NCI-H128 (cell line): ENCODE data around the gene NPAS3.

ENCODE experiments used
- DNase-seq: peaks from one replicate; lab custom pipeline; 2025; ENCODE audit not compliant: unreplicated experiment; lab: John Stamatoyannopoulos, UW

Gene NPAS3

DNA sequence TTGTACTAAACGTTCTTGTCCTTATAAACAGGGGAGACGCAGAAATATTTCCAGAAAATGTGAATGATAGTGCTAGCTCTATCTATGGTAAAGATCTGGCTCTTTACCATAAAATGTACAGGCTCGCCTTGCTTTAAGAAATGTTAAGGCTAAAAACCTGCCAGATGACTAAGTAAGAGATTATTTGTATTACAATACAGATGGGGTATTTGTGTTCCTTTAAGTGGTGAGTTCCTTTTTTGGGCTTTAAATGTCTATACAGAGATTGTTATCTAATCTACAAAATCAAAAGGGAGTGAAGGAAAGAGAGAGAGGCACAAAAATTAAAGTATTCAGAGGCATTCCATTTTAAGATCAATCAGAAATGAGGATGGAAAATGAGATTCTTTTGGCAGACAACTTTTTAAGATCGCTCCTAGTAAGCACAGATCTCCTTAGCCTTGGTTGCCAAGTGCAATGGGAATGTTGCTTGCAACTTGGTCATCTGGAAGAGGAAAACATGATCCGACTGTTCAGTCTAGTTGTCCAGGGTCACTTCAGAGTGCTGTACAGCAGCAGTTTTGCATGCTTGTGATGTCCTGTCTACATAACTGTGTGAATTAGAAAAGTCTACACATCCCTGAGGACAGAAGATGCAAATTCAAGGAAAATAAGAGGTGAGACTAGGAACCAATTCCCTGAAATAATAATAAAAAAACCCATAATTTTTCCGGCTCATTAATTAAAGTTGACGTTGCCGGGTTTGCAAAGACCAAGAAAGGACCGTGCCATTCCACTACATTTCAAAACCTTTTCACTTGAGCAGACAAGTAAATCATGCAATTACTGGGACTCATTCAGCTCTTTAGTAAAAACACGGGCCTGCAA, 631.4 kb downstream of the NPAS3 start:
- no peak for DNase-seq

DNA sequence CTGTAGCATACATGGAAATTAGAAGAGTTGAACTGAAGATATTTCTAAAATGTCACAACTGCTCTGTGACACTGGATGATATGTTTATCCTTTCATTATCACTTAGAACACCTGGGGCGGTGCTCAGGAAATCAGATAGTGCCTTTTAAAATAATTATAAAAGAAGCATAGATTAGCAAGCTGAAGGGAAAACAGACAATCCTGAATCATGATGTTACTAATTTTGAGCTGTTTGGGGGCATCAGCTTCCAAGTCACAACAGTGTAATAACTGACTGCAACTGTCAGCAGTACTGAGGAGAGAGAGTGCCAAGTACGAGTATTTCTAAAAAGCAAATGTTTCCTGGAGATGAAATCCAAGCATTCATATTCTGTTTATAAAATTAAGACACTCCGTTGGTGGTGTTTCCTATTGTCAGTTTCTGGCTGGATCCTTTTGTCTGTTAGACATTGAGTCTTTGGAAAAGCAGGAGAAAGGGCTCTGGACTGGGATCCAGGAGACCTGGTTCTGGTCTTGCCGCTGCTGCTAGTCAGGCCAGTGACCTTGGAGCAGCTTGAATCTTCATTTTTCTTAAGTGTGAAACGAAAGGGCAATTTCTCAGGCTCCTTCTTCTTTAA, 632.1 kb downstream of the NPAS3 start:
- DNase-seq, result no peak

DNA sequence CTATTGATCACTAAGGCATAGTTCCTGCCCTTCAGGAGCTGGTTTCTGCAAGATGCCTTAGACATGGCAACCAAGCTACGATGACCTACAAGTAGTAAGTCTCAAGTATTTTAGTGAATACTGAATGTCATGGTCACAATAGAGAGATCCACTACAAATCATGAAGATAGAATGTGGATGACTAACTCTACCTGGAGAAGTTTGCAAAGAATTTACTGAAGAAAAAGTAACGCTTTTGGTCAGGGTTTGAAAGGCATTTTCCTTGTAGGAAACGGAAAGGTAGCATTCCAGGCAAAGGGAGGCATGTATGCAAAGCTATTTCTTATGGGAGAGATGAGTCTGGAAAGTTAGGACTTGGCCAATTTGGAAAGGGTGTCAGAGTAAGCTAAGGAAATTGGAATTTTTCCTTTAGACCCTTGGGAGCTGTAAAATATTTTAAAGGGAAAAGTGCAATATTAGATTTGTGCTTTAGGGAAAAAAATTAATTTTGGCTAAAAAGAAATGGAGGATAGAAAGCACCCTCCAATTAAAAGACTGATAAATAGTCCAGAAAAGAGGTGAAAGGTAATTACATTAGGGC, 634.7 kb downstream of the NPAS3 start:
- no peak for DNase-seq

DNA sequence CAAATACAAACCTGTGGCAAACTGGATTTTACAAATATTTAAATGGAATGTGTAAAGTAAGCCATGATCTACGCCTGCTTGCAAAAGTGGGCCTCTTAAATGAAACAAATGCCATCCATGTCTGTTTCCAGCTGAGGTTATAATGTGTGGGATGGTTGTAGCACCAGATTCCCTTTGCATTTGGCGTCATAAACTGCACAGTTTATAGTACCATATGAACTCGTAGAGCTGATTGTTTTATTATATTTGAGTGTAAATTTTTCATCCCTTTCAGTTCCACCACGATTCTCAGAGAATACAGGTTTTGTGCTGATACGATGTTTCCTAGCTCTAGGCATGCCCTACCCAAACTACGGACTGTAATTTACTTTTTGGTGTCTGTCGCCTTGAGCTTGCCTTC, 637.3 kb downstream of the NPAS3 start:
- no peak for DNase-seq

DNA sequence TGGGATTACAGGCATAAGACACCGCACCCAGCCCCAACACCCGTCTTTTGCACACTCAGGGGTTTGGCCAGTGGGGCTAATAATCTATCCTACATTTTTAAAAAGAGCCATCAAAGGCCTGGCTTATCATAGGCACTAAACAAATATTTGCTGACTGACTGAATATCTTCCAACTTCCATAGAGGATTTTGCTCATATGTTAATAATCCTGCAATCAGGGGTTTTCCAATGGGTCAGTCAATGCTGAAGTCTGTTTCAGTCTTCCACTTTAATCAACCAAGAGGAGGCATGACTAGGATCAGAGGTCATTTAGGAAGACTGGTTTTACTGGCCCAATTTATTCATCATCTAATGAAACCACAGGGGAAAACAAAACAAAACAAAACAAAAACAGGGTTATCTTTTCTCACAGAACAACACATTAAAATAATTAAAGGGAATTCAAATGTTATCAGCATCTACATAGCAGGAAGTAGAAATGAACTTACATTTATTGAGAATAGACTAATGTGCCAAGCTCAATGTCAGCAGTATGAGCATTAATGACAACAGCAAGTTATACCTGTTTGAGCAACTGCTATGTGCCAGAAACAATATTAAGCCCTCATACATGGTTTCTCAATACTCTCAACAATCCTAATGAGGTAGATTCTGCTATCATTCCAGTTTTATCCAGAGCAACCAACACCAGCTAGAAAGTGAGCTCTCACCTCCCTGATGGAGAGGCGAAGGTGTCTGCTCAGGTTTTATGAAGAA, 640.0 kb downstream of the NPAS3 start:
- DNase-seq, result no peak

DNA sequence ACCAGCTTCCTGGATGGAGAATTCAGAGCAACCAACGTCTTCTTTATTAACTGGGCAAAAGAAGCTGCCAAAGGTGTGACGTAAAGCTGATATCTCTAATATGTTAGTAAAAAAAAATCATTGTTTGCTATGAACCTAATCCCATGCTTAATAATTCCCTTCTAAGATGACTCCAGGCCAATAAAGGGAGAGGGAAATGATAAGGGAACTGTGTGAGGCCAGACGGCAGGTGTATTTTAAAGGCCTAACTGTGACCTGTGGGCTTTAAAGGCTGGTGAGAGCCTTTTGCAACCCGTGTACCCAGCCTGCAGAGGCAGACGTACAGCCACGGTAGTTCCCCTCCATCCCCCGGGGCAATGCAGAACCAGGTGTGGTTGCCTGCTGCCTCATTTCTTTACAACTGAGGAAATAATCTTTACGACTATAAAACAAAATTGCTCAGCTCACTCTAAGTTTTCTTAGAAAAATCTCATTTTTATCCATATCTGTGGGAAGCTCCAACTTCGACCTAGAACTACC, 641.6 kb downstream of the NPAS3 start:
- DNase-seq, result no peak

DNA sequence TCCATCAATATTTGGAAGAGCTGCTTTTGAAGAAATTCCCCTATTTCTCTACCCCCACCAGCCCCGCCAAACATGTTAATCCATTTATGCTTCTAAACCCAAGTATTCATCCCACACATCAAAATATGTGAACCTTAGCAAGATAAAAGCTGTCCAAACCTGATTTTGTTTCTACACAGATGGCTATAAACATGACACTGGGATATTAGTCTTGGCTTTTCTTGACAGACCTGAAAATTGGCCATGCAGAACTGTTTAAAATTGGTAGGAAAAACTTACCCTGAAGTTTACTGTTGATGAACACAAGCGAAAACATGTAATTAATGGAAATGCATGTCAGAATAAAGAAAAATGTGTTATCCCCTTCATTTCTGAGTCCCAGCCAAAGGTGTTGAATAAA, 642.2 kb downstream of the NPAS3 start:
- DNase-seq, result no peak

DNA sequence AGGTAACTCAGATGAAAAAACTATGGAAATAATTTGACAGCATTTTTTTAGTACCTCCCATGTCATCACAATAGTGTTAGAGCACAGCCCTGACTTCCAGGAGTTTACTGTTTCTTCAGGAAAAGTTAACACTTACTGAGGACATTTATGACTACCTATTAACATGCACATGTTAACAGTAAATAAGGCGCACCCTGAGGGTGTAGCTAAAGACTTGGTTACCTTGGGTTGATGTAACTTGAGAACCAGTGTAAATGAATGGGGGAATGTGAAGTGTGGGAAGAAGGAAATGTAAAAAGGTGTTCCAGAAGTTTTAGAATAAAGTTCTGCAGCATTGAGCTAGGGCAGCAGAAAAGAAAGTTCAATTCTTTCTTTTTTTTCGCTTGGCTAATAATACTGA, 646.0 kb downstream of the NPAS3 start:
- no peak for DNase-seq

DNA sequence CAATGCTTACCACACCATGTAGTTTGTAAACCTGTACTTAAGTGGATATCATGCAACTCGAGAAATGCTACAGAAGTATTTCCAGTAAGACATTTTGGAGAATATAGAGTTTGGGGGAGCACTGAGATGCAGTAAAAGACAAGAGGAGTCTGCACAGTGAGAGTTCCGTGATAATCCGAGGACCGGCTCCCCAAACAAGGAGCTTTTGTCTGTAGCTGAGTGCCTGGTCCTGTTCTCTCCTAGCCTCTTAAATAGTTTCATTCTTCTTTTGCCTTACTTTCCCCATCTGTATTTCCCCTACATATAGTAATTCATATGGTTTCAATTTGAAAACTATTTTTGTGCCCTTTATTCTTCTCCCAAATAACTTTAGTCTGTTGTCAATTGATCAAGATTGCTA, 648.1 kb downstream of the NPAS3 start:
- DNase-seq, result no peak

DNA sequence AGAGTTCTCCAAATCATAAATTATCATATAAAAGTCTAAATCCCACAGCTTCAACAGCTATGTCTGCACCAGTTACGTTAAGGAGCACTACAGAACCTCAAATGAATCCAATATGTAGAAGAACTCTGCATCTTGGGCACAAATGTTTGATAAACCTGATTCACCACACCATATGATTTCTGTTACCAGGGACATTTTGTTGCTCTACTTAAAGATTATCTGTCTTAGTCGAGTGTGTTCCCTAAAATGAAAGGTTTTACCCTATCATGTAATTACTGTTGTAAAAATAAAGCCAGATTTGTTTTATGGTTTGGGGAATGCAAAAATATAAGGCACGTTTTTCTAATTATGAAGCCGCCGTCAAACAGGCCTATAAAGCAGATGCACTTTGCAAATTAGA, 649.1 kb downstream of the NPAS3 start:
- DNase-seq, result no peak

DNA sequence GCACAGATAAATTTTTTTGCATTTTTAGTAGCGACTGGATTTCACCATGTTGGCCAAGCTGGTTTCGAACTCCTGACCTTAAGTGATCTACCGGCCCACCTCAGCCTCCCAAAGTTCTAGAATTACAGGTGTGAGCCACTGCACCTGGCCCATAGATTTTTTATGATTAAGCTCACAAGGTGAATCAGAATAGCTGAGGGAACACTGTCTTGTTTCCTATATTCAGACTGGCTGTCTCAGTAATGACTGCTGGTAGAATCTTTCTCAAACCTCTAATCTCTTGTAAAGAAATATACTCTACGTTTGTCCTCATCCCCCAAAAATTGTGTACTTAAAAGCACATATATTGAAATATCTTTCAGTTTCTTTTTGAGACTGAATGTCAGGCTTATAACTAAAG, 650.1 kb downstream of the NPAS3 start:
- DNase-seq, result no peak

DNA sequence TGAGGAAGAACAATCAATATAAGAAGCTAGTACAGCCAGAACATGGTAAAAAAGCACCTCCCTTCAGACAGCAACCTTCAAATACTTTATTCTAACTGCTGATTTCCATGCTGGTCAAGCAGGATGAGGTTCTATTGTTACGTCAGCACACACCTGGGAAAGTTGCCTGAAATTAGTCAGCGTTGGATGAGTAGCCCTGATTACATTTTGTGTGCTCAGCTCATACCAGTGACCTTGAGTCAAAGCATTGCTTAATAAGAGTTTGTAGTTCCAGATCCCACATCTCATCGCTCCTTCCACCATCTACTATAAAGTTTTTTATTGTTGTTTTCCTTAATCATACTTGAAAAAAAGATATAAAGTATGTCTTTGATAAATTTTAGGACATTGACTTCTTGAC, 650.7 kb downstream of the NPAS3 start:
- no peak for DNase-seq

DNA sequence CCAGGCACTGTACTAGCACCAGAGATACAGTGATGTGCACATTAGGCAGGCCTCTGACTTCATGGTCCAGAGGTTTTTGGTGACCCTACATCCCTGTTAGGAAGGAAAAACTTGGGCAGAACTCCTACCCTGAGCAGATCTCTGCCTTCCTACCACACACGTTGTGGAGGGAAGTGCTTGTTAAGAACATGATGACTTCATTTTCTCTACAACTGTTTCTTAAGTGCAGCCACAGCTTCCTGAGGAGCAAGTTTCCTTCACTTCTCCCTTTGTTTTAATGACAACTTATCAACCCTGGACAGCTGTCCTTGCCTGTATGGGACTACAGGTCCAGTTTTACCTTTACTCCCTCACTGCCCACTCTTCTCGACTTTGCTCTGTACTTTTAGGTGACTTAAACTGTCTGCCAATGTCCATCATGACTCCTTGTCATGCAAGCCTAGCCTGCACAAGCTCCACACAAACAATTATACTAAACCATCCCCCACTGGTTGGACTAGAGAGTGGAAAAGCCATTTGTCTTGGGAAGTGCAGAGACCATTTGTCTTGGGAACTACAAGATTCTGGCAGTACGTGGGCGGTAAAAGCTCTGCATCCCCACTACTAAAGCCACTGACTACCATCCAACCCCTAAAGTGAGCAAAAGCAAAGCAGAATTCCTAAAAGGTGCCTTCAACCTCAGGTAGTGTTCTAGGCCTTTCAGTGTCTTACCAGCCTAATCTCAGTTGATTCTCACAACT, 652.4 kb downstream of the NPAS3 start:
- DNase-seq, result no peak

DNA sequence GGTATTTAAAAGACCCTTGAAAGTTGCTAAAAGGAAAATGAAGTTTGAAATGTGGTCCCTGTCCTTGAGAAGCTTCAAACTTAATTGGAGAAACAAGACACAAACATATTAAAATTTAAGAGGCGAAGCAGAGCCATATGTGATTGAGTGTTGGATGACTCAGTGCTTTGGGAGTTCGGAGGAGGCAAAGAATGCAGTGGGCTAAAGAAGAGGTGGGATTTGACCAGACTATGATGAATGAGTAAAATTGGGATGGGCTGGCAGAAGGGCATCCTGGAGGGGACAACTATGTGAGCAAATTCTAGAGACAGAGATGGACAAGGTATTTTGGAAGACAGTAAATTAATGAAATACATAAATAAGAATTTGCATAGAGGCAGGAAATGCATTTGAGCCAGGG, 653.6 kb downstream of the NPAS3 start:
- DNase-seq, result no peak

DNA sequence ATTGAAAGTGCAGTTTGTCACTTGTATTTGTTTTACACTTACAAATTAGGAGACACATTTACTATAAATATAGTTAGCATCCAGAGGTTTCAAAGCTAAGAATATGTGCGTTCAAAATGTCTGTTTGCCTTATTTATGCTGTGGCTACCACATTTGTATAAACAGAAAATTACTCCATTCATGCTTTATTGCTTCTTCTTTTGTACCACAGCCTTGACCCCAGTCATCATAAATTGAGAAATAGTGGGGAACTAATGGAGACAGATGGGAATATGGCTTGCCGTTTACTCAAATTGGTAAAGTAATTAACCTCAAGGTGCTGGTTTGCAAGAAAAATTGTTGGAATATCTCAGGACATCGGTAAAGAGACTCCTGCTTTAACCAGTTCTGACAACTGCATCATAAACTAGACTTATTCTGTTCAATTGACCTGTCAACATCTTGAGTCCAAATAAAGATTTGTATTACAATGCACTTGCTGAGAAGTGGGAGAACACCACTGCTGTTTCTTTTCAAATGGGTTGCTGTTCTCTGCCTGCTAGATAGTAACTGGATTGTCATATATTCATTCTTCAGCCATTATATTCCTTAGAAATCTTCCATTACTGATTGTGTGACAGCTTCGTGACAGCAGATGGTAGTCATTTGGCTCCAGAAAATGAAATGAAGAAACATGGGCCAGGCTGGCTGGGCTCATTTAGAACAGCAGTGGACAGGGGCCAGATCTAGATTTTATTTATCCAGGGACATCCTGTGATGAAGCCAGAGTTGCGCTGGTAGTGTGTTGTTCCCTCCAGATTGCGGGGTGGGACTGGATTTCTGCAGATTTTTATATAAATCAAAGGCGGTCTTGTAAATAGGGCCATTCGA, 657.8 kb downstream of the NPAS3 start:
- DNase-seq, result no peak

DNA sequence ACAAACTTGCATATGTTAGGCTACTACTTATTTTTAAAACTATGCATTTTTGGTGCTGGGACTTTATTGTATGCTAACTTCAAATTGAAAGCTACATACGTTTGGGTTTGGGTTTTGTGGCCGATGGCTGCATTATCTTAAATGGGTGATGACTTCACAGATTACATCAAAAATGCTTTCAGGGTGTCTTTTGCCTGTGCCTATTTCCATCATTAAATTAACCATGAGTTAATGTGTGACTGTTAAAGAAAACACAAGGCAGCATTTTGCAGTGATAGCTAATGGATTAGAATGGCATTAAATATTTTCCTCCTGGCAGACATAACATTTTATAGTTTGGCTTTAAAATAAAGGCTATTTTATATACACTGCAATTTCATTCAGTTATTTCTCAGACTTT, 659.9 kb downstream of the NPAS3 start:
- no peak for DNase-seq

DNA sequence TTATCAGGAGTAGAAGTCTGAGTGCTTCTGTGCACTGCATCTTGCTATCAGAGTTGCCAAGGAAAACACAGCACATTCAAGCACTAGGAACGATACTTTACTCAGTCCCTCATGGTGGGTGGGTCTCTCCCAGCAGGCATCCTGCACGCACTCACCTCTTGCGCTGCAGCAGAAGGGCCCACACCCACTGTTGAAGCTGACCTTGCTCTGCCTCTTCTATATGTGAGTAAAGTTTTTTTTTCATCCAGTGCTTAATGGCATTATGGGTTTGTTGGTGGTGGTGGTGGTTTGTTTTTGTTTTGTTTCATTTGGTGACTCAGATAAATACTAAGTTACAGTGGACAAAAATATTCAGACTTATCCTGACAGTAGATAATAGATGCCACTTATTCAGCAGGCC, 663.7 kb downstream of the NPAS3 start:
- no peak for DNase-seq

DNA sequence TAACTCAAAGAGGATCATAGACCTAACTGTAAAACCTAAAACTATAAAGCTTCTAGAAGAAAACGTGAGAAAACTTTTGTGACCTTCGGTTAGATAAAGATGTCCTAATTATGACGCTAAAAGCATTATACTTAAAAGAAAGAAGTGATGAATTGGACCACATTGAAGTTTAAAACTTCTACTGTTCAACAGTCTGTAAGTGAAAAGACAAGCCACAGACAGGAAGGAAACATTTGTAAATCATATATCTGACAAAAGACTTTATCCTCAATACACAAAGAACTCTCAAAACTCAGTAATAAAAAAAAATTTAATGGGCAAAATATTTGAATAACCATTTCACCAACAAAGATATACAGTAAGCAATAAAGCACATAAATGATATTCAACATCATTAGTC, 667.9 kb downstream of the NPAS3 start:
- no peak for DNase-seq

DNA sequence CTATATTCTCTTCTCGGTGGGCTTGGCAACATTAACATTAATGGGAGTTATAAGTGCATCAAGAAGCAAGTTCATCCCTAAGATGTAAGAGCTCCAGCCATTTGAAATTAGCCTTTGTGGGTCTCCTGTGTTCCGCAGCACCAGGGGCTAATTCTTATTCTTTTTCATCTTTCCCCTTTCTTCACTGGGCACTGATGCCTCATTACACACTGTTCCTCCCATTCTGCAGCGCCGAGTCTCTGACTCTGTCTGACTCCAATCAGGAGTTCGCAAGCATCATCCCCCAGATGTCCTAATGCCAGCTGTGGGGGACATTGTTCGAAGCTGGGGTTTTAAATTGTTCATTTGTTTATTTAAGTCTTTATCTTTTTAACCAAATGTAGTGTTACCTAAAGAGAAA, 670.9 kb downstream of the NPAS3 start:
- DNase-seq, result no peak

DNA sequence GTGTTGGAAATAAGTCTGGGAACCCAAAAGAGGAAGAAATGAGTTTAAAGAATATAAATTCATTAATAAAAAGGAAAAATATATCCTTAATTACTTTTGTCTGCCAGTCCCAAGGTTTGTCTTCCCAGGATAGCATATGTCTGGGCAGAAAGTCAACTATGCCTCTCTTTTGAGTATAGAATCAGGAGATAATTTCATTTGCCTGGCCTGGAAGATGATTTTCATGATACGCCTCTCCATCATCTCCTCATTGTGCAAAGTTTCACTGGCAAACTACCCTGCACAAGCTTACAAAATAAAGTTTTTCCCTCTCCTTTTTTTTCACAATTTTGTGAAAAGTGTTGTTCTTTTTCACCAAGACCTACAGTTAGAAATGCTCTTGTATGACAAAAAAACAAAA, 671.4 kb downstream of the NPAS3 start:
- no peak for DNase-seq
